Pancreas (tissue), 10 donors: ENCODE data around the gene AIRE. TPM values are rescaled to one million over a fixed set of nuclear protein-coding genes. Genes with fewer than 3 reads are reported as not detected.

Source experiments
- ATAC-seq, 4 donors: fragments of 200-7000 bp; cut with Tn5 transposase; one replicate each; pipeline versions ENCODE4 v1.8.0 to v1.9.1; 2020; ENCODE audit warnings: mild to moderate bottlenecking in 4 of 4, moderate library complexity in 4 of 4
- DNase-seq, 6 donors: peaks; one replicate each; pipeline ENCODE4 v3.0.0-alpha.2; 2020
- FAIRE-seq: peaks from 2 replicates; lab custom pipeline; 2012; peaks lifted over from hg19 to GRCh38; lab: Jason Lieb, UNC
- H3K27ac ChIP-seq, 4 donors: fragments of 200-600 bp; sonication (generic); 1 replicate in 3 of 4; 2 replicates in 1 of 4; pipeline versions ENCODE4 v1.5.0 to v1.8.0; 2020
- H3K27me3 ChIP-seq, 4 donors: fragments of 200-600 bp; one replicate each; pipeline ENCODE4 v1.8.0; 2021
- H3K36me3 ChIP-seq, 3 donors: fragments of 200-600 bp; sonication (generic) in 1 of 3; one replicate each; pipeline versions ENCODE4 v1.5.0 to v1.8.0; 2020 to 2021
- H3K4me1 ChIP-seq, 3 donors: fragments of 200-600 bp; one replicate each; pipeline ENCODE4 v1.8.0; 2021
- H3K4me3 ChIP-seq, 4 donors: fragments of 200-600 bp; sonication (generic) in 2 of 4; one replicate each; pipeline versions ENCODE4 v1.5.0 to v1.8.0; 2020 to 2021
- H3K9me3 ChIP-seq, 4 donors: fragments of 200-600 bp; one replicate each; pipeline ENCODE4 v1.8.0; 2021
- WGBS, 2 donors: extraction: QIAGEN DNeasy Blood & Tissue Kit; methylation state at CpG; one replicate each; pipeline ENCODE4 v1.1.7; 2013; 5-methylcytosine and 5-hydroxymethylcytosine counted together
- intact Hi-C, 3 donors: fragments of 100-400 bp; cut with DNase I; formaldehyde crosslinking; loops; one replicate each; pipeline versions ENCODE4 v1.11.1 to v1.14.2; 2022
- polyA plus RNA-seq, 2 donors: library from polyadenylated mRNA; stranded (reverse); fragments of 200-250 nt; gene quantifications; one replicate each; pipeline ENCODE4 v1.2.3, GENCODE V29; 2013
- total RNA-seq, 6 donors: library from RNA; stranded (reverse); fragmentation: NEBNext Ultra II Directional in 4 of 6; extraction: Animal tissue kit (Norgen Biotek cat#: 25700) in 4 of 6; gene quantifications; one replicate each; pipeline versions ENCODE4 v1.2.1 to v1.2.4, GENCODE V29; 2021 to 2023
- TF ChIP-seq, protein P1 (sequence below), 4 donors: fragments of 200-600 bp; sonication (generic) in 3 of 4; IDR thresholded peaks; one replicate each; pipeline versions ENCODE4 v1.5.0 to v1.8.0; 2021; ENCODE audit warnings: antibody characterized with exemption in 4 of 4
- donor health status: healthy with polysubstance abuse.
- donor health status: DM: no; HTN: no; CAD: no; lungs with moderate emphysema.
- donor health status: DM: no; HTN: no; CAD: no.
- donor health status: control.
- donor health status: control.
- donor health status: Bipolar disorder and iron deficiency.
- donor health status: DM: yes; HTN: yes; CAD: no.
- donor health status: DM: no; HTN: no; CAD: no.
- donor health status: DM: no; HTN: no; CAD: no.
- donor health status: DM: yes; HTN: yes; CAD: no.

AIRE gene
- total and polyA plus RNA-seq, 8 donors = 0.02 TPM; not detected in 7

DNA sequence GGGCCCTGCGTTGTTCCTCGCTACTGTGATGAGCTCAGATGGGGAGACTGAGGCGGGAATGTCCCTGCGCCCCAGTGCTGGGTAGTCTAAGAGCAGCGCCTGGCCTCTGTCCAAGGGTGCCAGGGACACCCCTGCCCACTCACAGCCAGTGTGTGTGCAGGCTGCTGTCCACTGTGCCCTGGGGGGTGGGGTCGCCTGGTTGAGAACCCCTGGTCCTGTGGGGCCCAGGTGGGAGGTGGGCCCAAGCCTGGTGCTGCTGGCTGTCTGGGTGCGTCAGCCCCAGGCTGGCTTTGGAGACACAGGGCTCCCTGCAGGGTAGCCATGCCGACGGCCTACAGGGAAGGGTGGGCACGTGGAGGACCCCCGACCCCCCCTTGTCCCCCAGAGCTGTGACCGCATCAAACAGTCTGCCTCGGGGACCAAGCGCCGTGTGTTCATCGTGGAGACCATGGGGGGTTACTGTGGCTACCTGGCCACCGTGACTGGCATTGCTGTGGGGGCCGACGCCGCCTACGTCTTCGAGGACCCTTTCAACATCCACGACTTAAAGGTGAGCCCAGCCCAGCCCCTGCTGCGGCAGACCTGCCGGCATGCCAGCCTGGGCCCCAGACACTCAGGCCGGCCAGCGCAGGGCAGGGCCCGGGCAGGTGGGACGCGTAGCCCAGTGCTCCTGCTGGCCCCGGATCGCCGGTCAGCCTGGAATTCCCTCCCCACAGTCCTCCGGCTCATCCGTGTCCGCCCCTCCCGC lies 38.6 kb downstream of the AIRE start:
- TF ChIP-seq, protein P1, sequence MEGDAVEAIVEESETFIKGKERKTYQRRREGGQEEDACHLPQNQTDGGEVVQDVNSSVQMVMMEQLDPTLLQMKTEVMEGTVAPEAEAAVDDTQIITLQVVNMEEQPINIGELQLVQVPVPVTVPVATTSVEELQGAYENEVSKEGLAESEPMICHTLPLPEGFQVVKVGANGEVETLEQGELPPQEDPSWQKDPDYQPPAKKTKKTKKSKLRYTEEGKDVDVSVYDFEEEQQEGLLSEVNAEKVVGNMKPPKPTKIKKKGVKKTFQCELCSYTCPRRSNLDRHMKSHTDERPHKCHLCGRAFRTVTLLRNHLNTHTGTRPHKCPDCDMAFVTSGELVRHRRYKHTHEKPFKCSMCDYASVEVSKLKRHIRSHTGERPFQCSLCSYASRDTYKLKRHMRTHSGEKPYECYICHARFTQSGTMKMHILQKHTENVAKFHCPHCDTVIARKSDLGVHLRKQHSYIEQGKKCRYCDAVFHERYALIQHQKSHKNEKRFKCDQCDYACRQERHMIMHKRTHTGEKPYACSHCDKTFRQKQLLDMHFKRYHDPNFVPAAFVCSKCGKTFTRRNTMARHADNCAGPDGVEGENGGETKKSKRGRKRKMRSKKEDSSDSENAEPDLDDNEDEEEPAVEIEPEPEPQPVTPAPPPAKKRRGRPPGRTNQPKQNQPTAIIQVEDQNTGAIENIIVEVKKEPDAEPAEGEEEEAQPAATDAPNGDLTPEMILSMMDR (IDR thresholded peaks at IDR 0.05) = no peak
- no peak for ATAC-seq
- Histone ChIP-seq H3K27ac (no peak overlapping the region), H3K9me3 (no peaks in the 10 kb centered on the region), H3K27me3 (no peaks in the 10 kb centered on the region), H3K4me3 (no peak overlapping the region), H3K36me3 (peaks cover 0 to 34% (median 14%) of the 10 kb centered on the region in 3 donors), H3K4me1 (no peaks in the 10 kb centered on the region)
- intact Hi-C loops = no loop called here
- FAIRE-seq = no peak
- DNase-seq = no peak
- WGBS, 2 donors = 96 to 98% methylated on average over 34 to 37 of the region's 37 CpGs

DNA sequence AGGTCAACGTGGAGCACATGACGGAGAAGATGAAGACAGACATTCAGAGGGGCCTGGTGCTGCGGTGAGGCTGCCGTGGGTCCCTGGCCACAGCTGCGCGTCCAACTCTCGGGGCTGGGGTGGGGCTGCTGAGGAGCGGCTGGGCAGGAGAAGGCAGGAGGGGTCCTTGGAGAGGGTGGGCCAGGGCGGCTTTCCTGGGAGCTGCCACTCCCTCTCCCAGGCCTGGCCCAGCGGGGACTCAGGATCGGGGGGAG lies 39.1 kb downstream of the AIRE start:
- Histone ChIP-seq H3K27me3 (no peaks in the 10 kb centered on the region), H3K4me3 (no peak overlapping the region), H3K4me1 (no peaks in the 10 kb centered on the region), H3K36me3 (peaks cover 0 to 32% (median 14%) of the 10 kb centered on the region in 3 donors), H3K27ac (no peak overlapping the region), H3K9me3 (no peaks in the 10 kb centered on the region)
- DNase-seq (peak in 1 of 6 donors; percentile 76), ATAC-seq (no peak), FAIRE-seq (no peak)
- TF ChIP-seq, protein P1 (IDR thresholded peaks at IDR 0.05) = no peak
- 96 to 98% methylated on average over 11 of the region's 11 CpGs for WGBS, 2 donors
- intact Hi-C loops = no loop called here

- Histone ChIP-seq H3K27ac (no peak overlapping the region), H3K9me3 (no peaks in the 10 kb centered on the region), H3K27me3 (no peaks in the 10 kb centered on the region), H3K4me1 (no peaks in the 10 kb centered on the region), H3K36me3 (peaks cover 0 to 25% (median 14%) of the 10 kb centered on the region in 3 donors), H3K4me3 (no peak overlapping the region)
- ATAC-seq (no peak), FAIRE-seq (no peak), DNase-seq (peak in 1 of 6 donors; percentile 74)
- intact Hi-C loops = no loop called here
- WGBS, 2 donors = 91 to 92% methylated on average over 44 of the region's 44 CpGs
- TF ChIP-seq, protein P1 (IDR thresholded peaks at IDR 0.05) = no peak
Measured at GRCh38 chr21:44325386-44326271, 40.0 kb downstream of the AIRE start.

GRCh38 chr21:44326272-44326647 lies 40.6 kb downstream of the AIRE start:
- intact Hi-C loops = no loop called here
- no peak for ATAC-seq
- TF ChIP-seq, protein P1 (IDR thresholded peaks at IDR 0.05) = no peak
- H3K36me3 ChIP-seq = peaks cover 0 to 25% (median 14%) of the 10 kb centered on the region in 3 donors
- H3K4me3 ChIP-seq = no peak overlapping the region
- no peak overlapping the region for H3K27ac ChIP-seq
- DNase-seq = peak in 1 of 6 donors; percentile 60
- no peaks in the 10 kb centered on the region for H3K4me1 ChIP-seq
- no peaks in the 10 kb centered on the region for H3K27me3 ChIP-seq
- no peak for FAIRE-seq
- WGBS, 2 donors = 90 to 93% methylated on average over 13 of the region's 13 CpGs
- no peaks in the 10 kb centered on the region for H3K9me3 ChIP-seq
